K562 (cell line): ENCODE measurements around the gene SUPT3H. TPM values are rescaled to one million over a fixed set of nuclear protein-coding genes. Genes with fewer than 3 reads are reported as not detected.

Experiments
- EZH2 ChIP-seq: IDR thresholded peaks from 2 replicates; pipeline ENCODE4 v1.6.1; 2012; ENCODE audit warnings: low read depth, mild to moderate bottlenecking, inconsistent platforms, low read length, borderline replicate concordance
- FOXJ3 ChIP-seq: sonication (generic); formaldehyde crosslinking; IDR thresholded peaks from 2 replicates; pipeline ENCODE4 v1.4.0; 2020; ENCODE audit warnings: mild to moderate bottlenecking, missing genetic modification reagents
- FOXP1 ChIP-seq: sonication (generic); formaldehyde crosslinking; IDR thresholded peaks from 2 replicates; pipeline ENCODE4 v1.8.0; 2022; ENCODE audit warnings: mild to moderate bottlenecking, missing genetic modification reagents
- HNRNPH1 ChIP-seq: fragments of 200-400 bp; formaldehyde crosslinking; optimal IDR thresholded peaks from 2 replicates; pipeline ENCODE3; 2017; ENCODE audit warnings: low read depth, mild to moderate bottlenecking, low read length, moderate library complexity
- HNRNPLL ChIP-seq: fragments of 200-400 bp; formaldehyde crosslinking; IDR thresholded peaks from 2 replicates; pipeline ENCODE4 v1.6.1; 2017; ENCODE audit warnings: low read length, low read depth, mild to moderate bottlenecking; ENCODE audit not compliant: poor library complexity, severe bottlenecking
- ILK ChIP-seq: fragments of 450-650 bp; IDR thresholded peaks from 2 replicates; pipeline ENCODE4 v1.6.1; 2016; ENCODE audit warnings: missing genetic modification characterization, low read depth, mild to moderate bottlenecking, missing compliant biosample characterization, moderate library complexity, borderline replicate concordance
- JUNB ChIP-seq: fragments of 450-650 bp; formaldehyde crosslinking; conservative IDR thresholded peaks from 2 replicates; pipeline ENCODE4 v1.4.0; 2020; ENCODE audit warnings: mild to moderate bottlenecking
- LCOR ChIP-seq: sonication (generic); formaldehyde crosslinking; IDR thresholded peaks from 2 replicates; pipeline ENCODE4 v1.8.0; 2022; ENCODE audit warnings: mild to moderate bottlenecking, missing genetic modification reagents
- MCM2 ChIP-seq: fragments of 450-650 bp; IDR thresholded peaks from 2 replicates; pipeline ENCODE4 v1.6.1; 2017; ENCODE audit warnings: low read depth, mild to moderate bottlenecking
- NFE2L1 ChIP-seq: fragments of 450-650 bp; IDR thresholded peaks from 2 replicates; pipeline ENCODE4 v1.6.1; 2016; ENCODE audit warnings: missing genetic modification characterization, low read depth, mild to moderate bottlenecking, missing compliant biosample characterization, moderate library complexity, borderline replicate concordance
- NR3C1 ChIP-seq: sonication (generic); formaldehyde crosslinking; IDR thresholded peaks from 2 replicates; pipeline ENCODE4 v1.8.1; 2022; ENCODE audit warnings: missing genetic modification reagents
- NUFIP1 ChIP-seq: fragments of 450-650 bp; IDR thresholded peaks from 2 replicates; pipeline ENCODE4 v1.6.1; 2018; ENCODE audit not compliant: partially characterized antibody
- POLR3A ChIP-seq: IDR thresholded peaks from 2 replicates; pipeline ENCODE4 v1.6.1; 2011; ENCODE audit warnings: borderline replicate concordance, mild to moderate bottlenecking, moderate library complexity; ENCODE audit not compliant: insufficient read length, insufficient read depth; ENCODE audit errors: extremely low read depth
- SMARCC2 ChIP-seq: fragments of 450-650 bp; IDR thresholded peaks from 2 replicates; pipeline ENCODE4 v1.6.1; 2017; ENCODE audit warnings: antibody characterized with exemption, moderate library complexity, mild to moderate bottlenecking, low read depth
- SREBF1 ChIP-seq: fragments of 150-350 bp; IDR thresholded peaks from 2 replicates; pipeline ENCODE4 v1.6.1; 2014; ENCODE audit warnings: antibody characterized with exemption, low read depth, low read length, borderline replicate concordance
- TAF9B ChIP-seq: fragments of 450-650 bp; IDR thresholded peaks from 2 replicates; pipeline ENCODE4 v1.6.1; 2018; ENCODE audit warnings: mild to moderate bottlenecking; ENCODE audit not compliant: partially characterized antibody
- TBL1XR1 ChIP-seq, 2 experiments: IDR thresholded peaks; 2 replicates each; pipeline ENCODE4 v1.6.1; 2012; ENCODE audit warnings: improper control_type of control experiment in 2 of 2, low read length in 2 of 2, mild to moderate bottlenecking in 1 of 2
- TOE1 ChIP-seq, 2 experiments: fragments of 450-650 bp in 1 of 2; sonication (generic) in 1 of 2; formaldehyde crosslinking in 1 of 2; IDR thresholded peaks; 2 replicates each; pipeline versions ENCODE4 v1.7.1 to v1.8.0; 2016 to 2022; ENCODE audit warnings: borderline replicate concordance in 2 of 2, mild to moderate bottlenecking in 2 of 2, antibody characterized with exemption in 1 of 2, inconsistent platforms in 1 of 2, low read depth in 1 of 2, missing genetic modification reagents in 1 of 2, moderate library complexity in 1 of 2
- ZC3H11A ChIP-seq: IDR thresholded peaks from 2 replicates; pipeline ENCODE4 v1.6.1; 2012; ENCODE audit warnings: low read depth, low read length, improper control_type of control experiment
- ZNF12 ChIP-seq: sonication (generic); formaldehyde crosslinking; IDR thresholded peaks from 2 replicates; pipeline ENCODE4 v1.4.0; 2020; ENCODE audit warnings: mild to moderate bottlenecking, missing genetic modification reagents
- ZNF41 ChIP-seq: fragments of 250-450 bp; sonication (Bioruptor Pico); conservative IDR thresholded peaks from 2 replicates; pipeline ENCODE4 v1.4.0; 2020; ENCODE audit warnings: mild to moderate bottlenecking
- ZNF75A ChIP-seq: fragments of 450-650 bp; formaldehyde crosslinking; IDR thresholded peaks from 2 replicates; pipeline ENCODE4 v1.4.0; 2020; ENCODE audit warnings: mild to moderate bottlenecking
- polyA plus RNA-seq, 8 experiments: library from polyadenylated mRNA; depleted of rRNA in 4 of 8; stranded (reverse) in 5 of 8; unstranded in 3 of 8; fragments of >200 nt; fragmentation: Nextera tagmentation in 2 of 8; fragmentation: Illumina TruSeq in 1 of 8; extraction: Ambion mirVana in 2 of 8; extraction: Trizol in 1 of 8; gene quantifications; 2 replicates each; pipeline versions ENCODE4 v1.2.1 to v1.2.3, GENCODE V29; 2011 to 2014; ENCODE audit warnings: inconsistent platforms in 1 of 8, missing spikeins in 1 of 8
- total RNA-seq, 7 experiments: library from RNA; depleted of rRNA in 6 of 7; stranded (reverse); fragments of >200 nt in 6 of 7; fragmentation: Illumina TruSeq in 2 of 7; extraction: Trizol in 2 of 7; gene quantifications; 2 replicates each; pipeline versions ENCODE4 v1.2.1 to v1.2.3, GENCODE V29; 2011 to 2021; ENCODE audit warnings: low replicate concordance in 1 of 7
- TF ChIP-seq, protein P1 (sequence below): IDR thresholded peaks from 2 replicates; pipeline ENCODE4 v1.6.1; 2011; ENCODE audit not compliant: insufficient read length; ENCODE audit errors: extremely low read depth
- TF ChIP-seq, protein P2 (sequence below): sonication (generic); IDR thresholded peaks from 2 replicates; pipeline ENCODE4 v1.6.1; 2016
- TF ChIP-seq, protein P3 (sequence below), 2 experiments: fragments of 450-650 bp; conservative IDR thresholded peaks; 2 replicates each; pipeline ENCODE4 v1.6.1; 2017; ENCODE audit warnings: mild to moderate bottlenecking in 2 of 2, moderate library complexity in 2 of 2

The SUPT3H gene
- total and polyA plus RNA-seq, 9 of the 15 experiments (the other 6 are each of a cell fraction or from before 2014, with no cell fraction given) = 7.2 to 16.3 (median 11.9) TPM

- TF ChIP-seq NFE2L1 (tag) (no peak), POLR3A (no peak), NR3C1 (0 out of 2 replicates have a peak, but pooled peaks have one; percentile 63), SREBF1 (no peak), ZNF12 (CRISPR knock-in tag) (no peak), HNRNPH1 (no peak), TOE1 (IDR thresholded peaks at IDR 0.05; ENCODE audit: borderline replicate concordance) (0 out of 2 replicates have a peak, but pooled peaks have one; percentile 55), TOE1 (CRISPR knock-in tag; IDR thresholded peaks at IDR 0.05; ENCODE audit: borderline replicate concordance, low read depth) (no peak), FOXJ3 (CRISPR knock-in tag) (no peak), SMARCC2 (no peak), ZNF41 (CRISPR knock-in tag) (no peak), ZC3H11A (no peak; the same call in 1 of the 2 replicates), TAF9B (peak; percentile 64), NUFIP1 (no peak), EZH2 (no peak), MCM2 (no peak), LCOR (no peak; the same call in 1 of the 2 replicates), ZNF75A (no peak), ILK (no peak), JUNB (CRISPR knock-in tag) (no peak), TBL1XR1 (IDR thresholded peaks at IDR 0.05; ENCODE audit: low read length in 2 of 2) (no peak), FOXP1 (CRISPR knock-in tag) (peak; percentile 59), HNRNPLL (peak; percentile 95)
- TF ChIP-seq, protein P1, sequence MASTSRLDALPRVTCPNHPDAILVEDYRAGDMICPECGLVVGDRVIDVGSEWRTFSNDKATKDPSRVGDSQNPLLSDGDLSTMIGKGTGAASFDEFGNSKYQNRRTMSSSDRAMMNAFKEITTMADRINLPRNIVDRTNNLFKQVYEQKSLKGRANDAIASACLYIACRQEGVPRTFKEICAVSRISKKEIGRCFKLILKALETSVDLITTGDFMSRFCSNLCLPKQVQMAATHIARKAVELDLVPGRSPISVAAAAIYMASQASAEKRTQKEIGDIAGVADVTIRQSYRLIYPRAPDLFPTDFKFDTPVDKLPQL = peak; percentile 55
- TF ChIP-seq, protein P2, sequence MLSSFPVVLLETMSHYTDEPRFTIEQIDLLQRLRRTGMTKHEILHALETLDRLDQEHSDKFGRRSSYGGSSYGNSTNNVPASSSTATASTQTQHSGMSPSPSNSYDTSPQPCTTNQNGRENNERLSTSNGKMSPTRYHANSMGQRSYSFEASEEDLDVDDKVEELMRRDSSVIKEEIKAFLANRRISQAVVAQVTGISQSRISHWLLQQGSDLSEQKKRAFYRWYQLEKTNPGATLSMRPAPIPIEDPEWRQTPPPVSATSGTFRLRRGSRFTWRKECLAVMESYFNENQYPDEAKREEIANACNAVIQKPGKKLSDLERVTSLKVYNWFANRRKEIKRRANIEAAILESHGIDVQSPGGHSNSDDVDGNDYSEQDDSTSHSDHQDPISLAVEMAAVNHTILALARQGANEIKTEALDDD = no peak
- TF ChIP-seq, protein P3, sequence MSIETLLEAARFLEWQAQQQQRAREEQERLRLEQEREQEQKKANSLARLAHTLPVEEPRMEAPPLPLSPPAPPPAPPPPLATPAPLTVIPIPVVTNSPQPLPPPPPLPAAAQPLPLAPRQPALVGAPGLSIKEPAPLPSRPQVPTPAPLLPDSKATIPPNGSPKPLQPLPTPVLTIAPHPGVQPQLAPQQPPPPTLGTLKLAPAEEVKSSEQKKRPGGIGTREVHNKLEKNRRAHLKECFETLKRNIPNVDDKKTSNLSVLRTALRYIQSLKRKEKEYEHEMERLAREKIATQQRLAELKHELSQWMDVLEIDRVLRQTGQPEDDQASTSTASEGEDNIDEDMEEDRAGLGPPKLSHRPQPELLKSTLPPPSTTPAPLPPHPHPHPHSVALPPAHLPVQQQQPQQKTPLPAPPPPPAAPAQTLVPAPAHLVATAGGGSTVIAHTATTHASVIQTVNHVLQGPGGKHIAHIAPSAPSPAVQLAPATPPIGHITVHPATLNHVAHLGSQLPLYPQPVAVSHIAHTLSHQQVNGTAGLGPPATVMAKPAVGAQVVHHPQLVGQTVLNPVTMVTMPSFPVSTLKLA (conservative IDR thresholded peaks at IDR 0.05) = peak; percentile 66 to 91
Measured at GRCh38 chr6:45377554-45378333, at the start of gene SUPT3H (continued).
